ENCODE measurements around the gene PRIM2.
"Not testable (repeated sequence)": the region's sequence is repeated elsewhere in the genome, so short reads cannot be mapped to it uniquely, and the experiment has no call there.

DNA sequence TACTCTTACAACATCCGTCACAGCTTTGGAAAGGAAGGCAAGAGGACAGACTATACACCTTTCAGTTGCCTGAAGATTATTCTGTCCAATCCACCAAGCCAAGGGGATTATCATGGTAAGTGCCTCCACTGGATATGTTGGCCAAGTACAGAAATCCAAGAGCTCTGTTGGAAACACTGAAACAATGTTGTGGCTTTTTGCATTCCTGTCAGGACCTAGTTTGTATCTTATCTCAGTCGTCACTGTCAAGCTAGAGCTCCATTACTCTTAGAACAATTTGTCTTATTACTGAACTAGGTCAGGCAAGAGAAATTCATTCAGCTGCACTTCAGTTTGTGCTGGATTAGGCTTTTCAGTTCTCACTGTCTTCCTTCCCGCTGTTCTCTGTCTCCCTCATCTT lies 283.7 kb downstream of the PRIM2 start:
- TF ChIP-seq CTCF (IDR thresholded peaks at IDR 0.05; ENCODE audit: insufficient read depth, low read length); POLR2AphosphoS5 (IDR thresholded peaks at IDR 0.05; ENCODE audit: low read depth); REST (IDR thresholded peaks at IDR 0.05; ENCODE audit: insufficient replicate concordance, low read depth); GABPA (IDR thresholded peaks at IDR 0.05; ENCODE audit: low read depth): not testable (repeated sequence)
